Kasumi-1 (cell line): ENCODE measurements around the gene NUMB.

Experiments
- DNase-seq, 2 experiments: peaks; one replicate each; lab custom pipeline; 2025; lab: John Stamatoyannopoulos, UW

NUMB gene

DNA sequence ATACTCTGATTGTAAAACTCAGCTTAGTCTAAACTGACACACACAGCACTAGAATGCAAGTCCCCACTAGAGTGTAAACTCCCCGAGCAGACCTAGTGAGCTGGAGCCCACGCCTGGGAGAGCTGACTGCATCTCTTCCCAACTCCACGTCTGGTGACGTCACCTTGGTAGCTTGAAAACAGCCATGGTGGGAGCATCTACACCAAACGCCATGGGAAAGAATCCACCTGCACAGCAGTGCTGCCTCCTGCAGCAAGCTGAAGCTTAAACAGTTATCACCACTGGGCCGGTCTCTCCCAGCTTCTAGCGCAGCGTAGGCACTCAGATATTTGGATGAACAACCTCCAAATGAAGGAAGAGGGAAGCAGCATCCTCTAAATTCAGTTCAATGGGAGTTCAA lies 225.4 kb downstream of the NUMB start:
- no peak for DNase-seq

- no peak for DNase-seq
Measured at GRCh38 chr14:73231981-73232851, 226.1 kb downstream of the NUMB start.

GRCh38 chr14:73230051-73230450 lies 228.3 kb downstream of the NUMB start:
- no peak for DNase-seq

GRCh38 chr14:73227812-73228781 lies 230.2 kb downstream of the NUMB start:
- DNase-seq = no peak

DNA sequence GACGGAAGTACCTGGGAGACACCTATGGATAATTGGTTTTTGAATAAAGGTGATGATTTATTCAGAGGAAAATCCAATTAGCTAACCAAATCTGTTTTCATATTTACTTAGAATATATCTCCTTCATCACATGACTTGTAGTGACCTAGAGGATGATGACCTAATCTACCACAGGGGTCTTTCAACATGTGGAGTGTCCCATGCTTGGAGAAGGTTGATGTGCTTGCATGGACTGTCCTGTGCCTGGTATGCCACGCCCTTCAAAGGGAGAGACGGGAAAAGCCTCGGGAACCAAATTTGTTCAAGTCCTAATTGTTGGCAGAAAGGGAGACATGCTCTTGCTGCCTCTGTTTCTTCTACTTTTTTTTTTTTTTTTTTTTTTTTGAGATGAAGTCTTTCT lies 232.8 kb downstream of the NUMB start:
- no peak for DNase-seq
